ENCODE measurements around the gene CHAC2. TPM values are rescaled to one million over a fixed set of nuclear protein-coding genes. Genes with fewer than 3 reads are reported as not detected.
"Not testable (repeated sequence)": the region's sequence is repeated elsewhere in the genome, so short reads cannot be mapped to it uniquely, and the experiment has no call there.

CHAC2 gene
- total and polyA plus RNA-seq, 2 donors from 2014 or later = 1.6 to 3.7 TPM

GRCh38 chr2:53753041-53753440 is 14.6 kb upstream of the CHAC2 start:
- Histone ChIP-seq H3K4me3 (ENCODE audit: low read length in 3 of 3) (no peak overlapping the region), H3K27ac (ENCODE audit: low read depth in 2 of 2, low read length in 2 of 2) (no peak overlapping the region), H3K27me3 (ENCODE audit: control insufficient read depth, insufficient read depth, low read length) (no peaks in the 10 kb centered on the region), H3K4me1 (ENCODE audit: control insufficient read depth in 2 of 3, insufficient read depth in 2 of 3, low read depth in 1 of 3, low read length in 3 of 3) (no peaks in the 10 kb centered on the region), H3K9me3 (ENCODE audit: control insufficient read depth in 2 of 3, insufficient read depth in 1 of 3, low read length in 3 of 3) (no peaks in the 10 kb centered on the region), H3K9ac (ENCODE audit: low read length in 3 of 3) (no peak overlapping the region), H3K36me3 (ENCODE audit: control insufficient read depth in 2 of 3, insufficient read depth in 3 of 3, low read length in 3 of 3) (peaks cover 2 to 8% (median 3%) of the 10 kb centered on the region in 3 donors)
- DNase-seq (no peak), FAIRE-seq (no peak)
- TF ChIP-seq CTCF (IDR thresholded peaks at IDR 0.05; ENCODE audit: borderline replicate concordance, extremely low read depth, insufficient read depth) = no peak
- intact Hi-C loops (cut with DNase I) = no loop called here

- H3K36me3 ChIP-seq (ENCODE audit: control insufficient read depth in 2 of 3, insufficient read depth in 3 of 3, low read length in 3 of 3) = peaks cover 0 to 8% (median 6%) of the 10 kb centered on the region in 3 donors
- no peaks in the 10 kb centered on the region for H3K9me3 ChIP-seq (ENCODE audit: control insufficient read depth in 2 of 3, insufficient read depth in 1 of 3, low read length in 3 of 3)
- H3K9ac ChIP-seq (ENCODE audit: low read length in 3 of 3) = no peak overlapping the region
- intact Hi-C loops (cut with DNase I) = no loop called here
- TF ChIP-seq CTCF (IDR thresholded peaks at IDR 0.05; ENCODE audit: borderline replicate concordance, extremely low read depth, insufficient read depth) = no peak
- H3K27ac ChIP-seq (ENCODE audit: low read depth in 2 of 2, low read length in 2 of 2) = no peak overlapping the region
- no peaks in the 10 kb centered on the region for H3K4me1 ChIP-seq (ENCODE audit: control insufficient read depth in 2 of 3, insufficient read depth in 2 of 3, low read depth in 1 of 3, low read length in 3 of 3)
- no peaks in the 10 kb centered on the region for H3K27me3 ChIP-seq (ENCODE audit: control insufficient read depth, insufficient read depth, low read length)
- no peak overlapping the region for H3K4me3 ChIP-seq (ENCODE audit: low read length in 3 of 3)
- FAIRE-seq = no peak
- no peak for DNase-seq
These were observed 12.5 kb upstream of the CHAC2 start for GRCh38 chr2:53755121-53755520.

GRCh38 chr2:53756644-53757043 is 11.0 kb upstream of the CHAC2 start:
- Histone ChIP-seq H3K4me1 (ENCODE audit: control insufficient read depth in 2 of 3, insufficient read depth in 2 of 3, low read depth in 1 of 3, low read length in 3 of 3) (no peaks in the 10 kb centered on the region), H3K9ac (ENCODE audit: low read length in 3 of 3) (no peak overlapping the region), H3K4me3 (ENCODE audit: low read length in 3 of 3) (no peak overlapping the region), H3K27me3 (ENCODE audit: control insufficient read depth, insufficient read depth, low read length) (no peaks in the 10 kb centered on the region), H3K36me3 (ENCODE audit: control insufficient read depth in 2 of 3, insufficient read depth in 3 of 3, low read length in 3 of 3) (peaks cover 0 to 8% (median 6%) of the 10 kb centered on the region in 3 donors), H3K27ac (ENCODE audit: low read depth in 2 of 2, low read length in 2 of 2) (no peak overlapping the region), H3K9me3 (ENCODE audit: control insufficient read depth in 2 of 3, insufficient read depth in 1 of 3, low read length in 3 of 3) (no peaks in the 10 kb centered on the region)
- intact Hi-C loops (cut with DNase I) = no loop called here
- DNase-seq = no peak
- no peak for FAIRE-seq
- TF ChIP-seq CTCF (IDR thresholded peaks at IDR 0.05; ENCODE audit: borderline replicate concordance, extremely low read depth, insufficient read depth) = no peak

- DNase-seq; H3K27me3 ChIP-seq (ENCODE audit: control insufficient read depth, insufficient read depth, low read length); FAIRE-seq; H3K4me1 ChIP-seq (ENCODE audit: control insufficient read depth in 2 of 3, insufficient read depth in 2 of 3, low read depth in 1 of 3, low read length in 3 of 3); H3K27ac ChIP-seq (ENCODE audit: low read depth in 2 of 2, low read length in 2 of 2); H3K9ac ChIP-seq (ENCODE audit: low read length in 3 of 3); H3K9me3 ChIP-seq (ENCODE audit: control insufficient read depth in 2 of 3, insufficient read depth in 1 of 3, low read length in 3 of 3); H3K36me3 ChIP-seq (ENCODE audit: control insufficient read depth in 2 of 3, insufficient read depth in 3 of 3, low read length in 3 of 3); intact Hi-C loops (cut with DNase I); H3K4me3 ChIP-seq (ENCODE audit: low read length in 3 of 3): not testable (repeated sequence)
These were observed 10.4 kb upstream of the CHAC2 start for GRCh38 chr2:53757206-53757605.
